TTC549 (cell line): Measurements from ENCODE around the gene TBX4.
"Not testable (repeated sequence)": the region's sequence is repeated elsewhere in the genome, so short reads cannot be mapped to it uniquely, and the experiment has no call there.

Experiments used
- FAIRE-seq: peaks from 2 replicates; lab custom pipeline; 2012; peaks lifted over from hg19 to GRCh38; lab: Jason Lieb, UNC

TBX4 gene

DNA sequence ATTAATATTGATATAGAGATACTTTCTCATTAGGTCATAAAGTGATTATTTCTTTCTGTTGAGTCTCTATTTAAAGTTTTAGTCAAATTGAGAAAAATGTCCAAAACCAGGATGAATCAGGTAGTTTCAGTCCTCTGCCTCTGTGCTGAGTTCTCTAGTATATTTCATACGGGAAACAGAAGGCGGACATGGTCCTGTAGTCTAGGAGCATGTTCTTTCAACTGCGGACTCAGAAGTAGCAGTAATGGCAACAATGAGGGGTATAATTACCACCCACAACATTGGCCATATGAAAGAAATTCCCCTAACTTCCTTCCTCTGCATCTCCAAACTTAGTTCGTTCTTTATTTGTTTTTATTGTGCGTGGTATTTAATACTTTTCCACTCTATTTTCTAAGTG is 50.1 kb downstream of the TBX4 start:
- no peak for FAIRE-seq

DNA sequence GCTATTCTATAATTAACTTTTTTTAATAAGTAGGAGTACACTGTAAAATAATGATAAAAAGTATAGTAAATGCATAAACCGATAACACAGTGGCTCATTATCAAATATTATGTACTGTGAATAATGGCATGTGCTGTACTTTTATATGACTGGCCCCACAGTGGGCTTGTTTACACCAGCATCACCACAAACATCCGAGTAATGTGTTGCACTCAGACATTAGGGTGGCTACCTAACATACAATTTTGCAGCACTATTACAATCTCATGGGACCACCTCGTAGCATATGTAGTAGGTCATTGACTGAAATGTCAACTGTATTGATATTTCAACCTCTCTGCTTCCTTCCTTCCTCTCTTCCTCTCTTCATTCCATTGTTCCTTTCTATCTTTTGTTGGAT is 51.7 kb downstream of the TBX4 start:
- FAIRE-seq, result no peak

DNA sequence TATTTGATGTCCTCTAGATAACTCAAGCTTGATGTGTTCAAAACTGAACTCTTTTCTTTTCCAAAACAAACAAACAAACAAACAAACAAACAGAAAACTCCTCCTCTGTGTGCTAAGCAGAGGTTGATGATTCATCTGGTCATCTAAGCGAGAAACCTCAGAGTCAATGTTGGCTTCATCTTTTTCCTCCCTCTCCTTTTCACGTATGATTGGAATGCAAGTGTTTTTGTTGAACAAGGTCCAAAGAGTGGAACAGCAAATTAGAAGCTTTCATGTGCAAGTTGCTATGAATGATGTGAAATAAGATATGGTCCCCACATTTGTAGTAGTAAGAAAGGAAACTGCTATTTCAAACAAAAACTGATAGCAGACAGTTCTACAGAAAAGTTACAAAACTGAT is 52.5 kb downstream of the TBX4 start:
- FAIRE-seq, result no peak

DNA sequence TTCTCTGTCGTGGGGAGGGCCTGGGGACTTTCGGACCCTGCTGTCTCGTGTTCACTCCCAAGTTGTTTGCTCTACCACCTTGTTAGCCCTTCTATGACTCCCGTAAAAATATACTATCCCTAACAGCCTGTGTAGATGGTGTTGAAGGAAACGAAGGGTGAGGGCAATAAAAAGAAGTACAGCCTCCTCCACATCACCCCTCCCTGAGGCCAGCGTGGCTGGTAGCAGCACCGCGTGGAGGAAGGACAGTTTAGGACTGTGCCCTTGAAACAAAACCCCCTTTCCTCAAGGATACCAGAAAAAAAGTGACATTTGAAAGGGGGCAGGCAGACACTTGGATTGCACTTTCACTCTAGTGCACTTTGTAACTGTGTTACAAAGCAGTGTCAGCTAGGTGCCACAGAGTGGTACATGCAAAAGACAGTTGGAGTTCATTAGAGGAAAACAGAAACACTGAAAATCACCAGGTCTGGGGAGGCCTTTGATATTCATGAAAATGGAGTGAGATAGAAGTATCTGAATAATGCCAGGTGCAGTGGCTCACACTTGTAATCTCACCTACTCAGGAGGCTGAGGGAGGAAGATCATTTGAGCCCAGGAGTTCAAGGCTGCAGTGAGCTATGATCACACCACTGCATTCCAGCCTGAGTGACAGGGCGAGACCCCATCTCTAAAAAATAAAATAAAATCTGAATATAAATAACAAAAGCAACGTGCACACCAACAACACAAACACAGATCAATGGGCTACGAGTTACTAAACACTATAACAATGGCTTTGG is 53.8 kb downstream of the TBX4 start:
- no peak for FAIRE-seq

DNA sequence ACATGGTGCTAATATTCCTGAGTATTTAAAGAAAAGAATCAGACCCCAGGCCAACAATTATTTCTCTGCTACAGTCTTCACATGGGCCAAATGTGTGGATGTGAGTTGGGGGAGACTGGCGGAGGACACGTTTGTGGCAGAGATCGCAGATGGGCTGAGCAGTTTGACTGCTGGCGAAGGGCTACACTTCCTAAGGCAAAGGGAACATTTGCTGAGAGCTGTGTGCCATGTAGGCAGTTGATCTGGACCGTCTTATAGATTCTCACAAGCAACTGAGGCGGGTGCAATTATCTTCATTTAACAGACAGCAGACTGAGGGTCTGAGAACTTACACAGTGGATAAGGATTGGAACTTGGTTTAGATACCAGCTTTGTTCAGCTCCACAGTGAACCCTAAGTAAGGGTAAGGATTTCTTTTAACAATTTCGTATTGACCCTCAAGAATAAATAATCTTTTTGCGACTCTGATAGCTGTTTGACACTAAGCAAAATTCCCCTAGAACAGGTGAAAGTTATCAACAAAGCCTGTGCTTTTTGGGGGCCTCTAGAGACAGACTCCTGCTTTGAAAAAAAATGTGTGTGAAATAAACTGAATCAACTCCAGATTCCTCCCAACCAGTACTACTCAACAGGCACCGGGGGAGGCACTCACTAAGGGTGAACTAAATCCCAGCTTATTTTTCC is 55.3 kb downstream of the TBX4 start:
- no peak for FAIRE-seq

DNA sequence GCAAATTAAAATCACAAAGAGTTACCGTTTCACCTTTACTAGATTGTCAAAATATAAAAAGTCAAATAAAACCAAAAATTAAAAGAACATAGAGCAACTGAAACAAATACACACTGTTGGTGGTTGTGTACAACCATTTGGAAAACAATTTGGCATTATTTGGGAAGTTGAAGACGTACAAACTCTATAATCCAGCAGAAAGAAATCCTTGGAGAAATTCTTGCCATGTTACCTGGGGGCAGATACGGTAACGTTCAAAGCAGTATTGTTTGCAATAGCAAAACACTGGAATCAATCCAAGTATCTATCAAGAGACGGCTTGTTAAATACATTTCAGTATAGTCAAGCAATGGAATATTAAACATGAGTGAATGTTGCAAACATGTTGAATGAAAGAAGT is 56.7 kb downstream of the TBX4 start:
- FAIRE-seq, result no peak

DNA sequence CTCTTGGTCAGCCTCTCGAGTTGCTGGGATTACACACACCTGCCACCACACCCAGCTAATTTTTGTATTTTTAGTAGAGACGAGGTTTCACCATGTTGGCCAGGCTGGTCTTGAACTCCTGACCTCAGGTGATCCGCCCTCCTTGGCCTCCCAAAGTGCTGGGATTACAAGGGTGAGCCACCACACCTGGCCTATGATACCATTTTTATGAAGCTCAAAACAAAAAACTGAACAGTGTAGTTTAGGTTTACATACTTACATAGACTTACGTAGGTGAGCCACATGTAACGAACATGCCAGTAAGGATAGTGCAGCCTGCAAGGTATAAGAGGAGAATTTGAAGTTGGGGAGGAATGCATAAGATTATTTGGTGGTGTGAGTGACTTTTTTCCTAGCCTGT is 57.2 kb downstream of the TBX4 start:
- FAIRE-seq, result not testable (repeated sequence)

DNA sequence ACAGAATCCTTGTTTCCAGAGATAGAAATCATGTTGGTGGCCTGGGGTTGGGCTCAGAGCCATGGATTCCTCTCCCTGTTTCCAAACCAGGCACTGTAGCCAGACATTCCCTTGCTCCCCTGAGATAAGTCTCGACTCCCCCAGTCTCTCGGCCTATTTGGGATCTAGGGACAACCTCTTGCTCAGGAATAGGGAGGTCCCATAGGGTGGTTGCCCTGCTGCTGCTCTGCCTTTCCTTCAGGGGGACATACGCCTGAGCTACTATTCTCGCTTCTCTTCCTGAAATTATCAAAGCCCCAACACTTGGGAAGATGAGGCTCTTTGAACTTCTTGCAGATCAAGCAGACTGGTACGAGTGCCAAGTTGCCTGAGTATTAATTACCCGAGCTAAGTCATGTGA is 58.0 kb downstream of the TBX4 start:
- FAIRE-seq, result no peak

DNA sequence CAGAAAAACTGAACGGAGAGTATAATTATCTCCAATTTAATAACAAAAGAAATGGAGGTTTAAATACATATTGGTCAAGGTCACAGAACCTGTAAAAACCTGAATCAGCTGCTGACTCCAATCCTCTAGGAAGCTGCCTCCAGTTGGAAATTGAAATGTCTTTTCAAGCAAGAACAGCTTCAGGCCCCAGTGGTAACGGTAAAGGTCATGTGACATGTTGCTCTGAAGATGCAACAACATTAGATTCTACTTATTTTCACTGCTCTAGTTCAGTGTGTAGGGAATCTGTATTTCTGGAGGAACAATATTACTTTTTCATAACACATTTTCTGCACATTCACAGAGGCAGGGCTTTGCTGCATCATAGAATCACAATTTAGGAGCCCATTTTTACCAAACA is 58.8 kb downstream of the TBX4 start:
- FAIRE-seq, result no peak

DNA sequence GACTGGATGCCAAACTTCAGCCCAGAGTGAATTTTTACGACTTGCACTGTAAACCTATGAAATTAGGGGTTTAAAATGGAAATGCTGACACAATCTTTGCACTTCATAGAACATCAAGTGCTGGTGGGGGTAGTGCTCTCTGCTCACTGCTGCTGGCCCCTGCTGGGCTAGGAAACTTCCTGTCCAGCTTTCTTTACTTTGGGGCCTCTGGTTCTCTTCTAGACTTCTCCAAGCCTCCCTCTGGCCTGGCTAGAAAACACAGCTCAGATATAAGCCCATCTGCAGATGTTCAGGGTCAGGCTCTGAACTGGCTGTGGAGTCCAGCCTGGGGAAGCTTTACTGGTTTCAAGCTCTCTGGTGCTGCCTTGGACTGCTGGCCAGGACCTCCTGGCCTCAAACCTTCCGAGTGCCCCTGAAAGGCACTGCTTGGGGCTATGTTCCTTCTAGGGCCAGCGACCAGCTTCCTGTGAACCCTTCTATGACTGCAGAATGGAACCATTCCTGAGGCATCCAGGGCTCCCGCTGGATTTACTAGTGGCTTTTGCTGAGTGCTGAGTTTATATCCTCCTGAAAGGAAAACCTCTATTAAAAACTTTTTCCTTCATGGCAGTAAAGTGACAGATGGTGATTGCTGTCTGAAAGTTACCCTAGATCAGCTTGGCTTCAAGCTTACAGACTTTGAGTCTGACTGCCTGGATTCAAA is 59.4 kb downstream of the TBX4 start:
- no peak for FAIRE-seq

DNA sequence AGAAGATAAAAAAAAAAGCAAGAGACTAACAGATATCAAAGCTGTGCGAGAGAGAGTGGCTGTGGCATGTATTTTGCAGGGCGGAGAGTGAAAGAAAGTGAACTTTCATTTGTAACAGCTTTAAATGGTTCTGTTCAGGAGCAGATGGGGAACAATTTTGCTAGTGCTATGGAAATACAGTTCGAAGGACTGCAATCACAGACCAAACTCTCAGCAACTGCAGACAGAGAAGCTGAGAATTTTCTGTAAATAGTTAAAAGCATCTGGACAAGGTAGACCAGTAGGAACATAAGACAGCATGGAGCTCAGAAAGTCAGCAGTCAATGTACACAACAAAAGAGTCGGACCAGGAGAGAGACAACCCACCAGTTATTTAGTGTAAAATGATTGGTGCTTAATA is 62.3 kb downstream of the TBX4 start:
- FAIRE-seq, result no peak

DNA sequence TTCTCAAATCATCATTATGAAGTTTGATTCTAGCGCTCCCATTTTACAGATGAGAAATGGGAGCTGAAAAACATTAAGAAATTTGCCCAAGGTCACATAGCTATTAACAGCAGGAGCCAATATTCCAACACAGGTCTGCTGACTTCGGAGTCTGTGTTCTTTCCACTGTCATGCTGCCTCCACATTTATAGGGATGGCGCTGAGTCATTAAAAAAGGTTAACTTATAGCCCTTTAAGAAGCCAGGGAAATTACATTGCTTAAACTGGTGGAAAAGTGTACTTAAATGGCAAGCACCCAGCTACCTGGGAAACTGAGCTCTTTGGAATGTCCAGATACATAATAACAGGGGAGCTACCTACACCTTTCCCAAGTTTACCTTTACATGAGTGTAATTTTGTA is 65.0 kb downstream of the TBX4 start:
- no peak for FAIRE-seq

DNA sequence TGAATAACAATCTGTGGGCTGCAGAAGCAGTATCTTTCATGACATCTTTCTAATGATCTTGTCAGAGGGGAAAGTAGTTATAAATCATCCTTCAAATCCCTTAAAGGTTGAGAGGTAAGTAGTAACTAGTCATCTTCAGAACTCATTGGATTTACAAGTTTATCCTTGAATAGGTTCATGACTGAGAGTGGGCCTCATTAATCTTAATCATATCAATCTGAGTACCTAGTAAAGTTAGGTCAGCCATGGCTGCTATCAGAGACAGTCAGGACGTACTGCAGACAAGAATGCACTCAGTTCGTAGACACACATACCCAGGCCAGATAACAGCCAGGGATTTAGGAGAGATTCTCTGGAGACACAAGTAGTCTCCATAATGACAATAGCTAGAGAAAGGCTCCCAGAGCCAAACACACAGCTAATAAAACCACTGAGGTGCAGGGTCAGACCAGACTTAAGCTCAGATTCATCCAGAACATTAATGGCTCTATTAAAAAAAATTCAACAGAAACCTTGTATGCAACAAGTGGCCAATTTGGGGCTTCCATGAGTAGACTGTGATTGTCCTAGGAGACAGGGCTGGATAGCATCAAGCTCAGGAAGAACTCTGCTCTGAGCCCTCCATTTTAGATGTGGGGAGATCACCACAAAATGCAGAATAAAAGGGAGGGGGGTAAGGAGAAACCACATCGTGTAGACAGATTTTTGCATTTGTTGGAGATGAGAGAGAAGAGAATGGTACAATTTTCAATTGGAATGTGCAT is 65.8 kb downstream of the TBX4 start:
- no peak for FAIRE-seq

DNA sequence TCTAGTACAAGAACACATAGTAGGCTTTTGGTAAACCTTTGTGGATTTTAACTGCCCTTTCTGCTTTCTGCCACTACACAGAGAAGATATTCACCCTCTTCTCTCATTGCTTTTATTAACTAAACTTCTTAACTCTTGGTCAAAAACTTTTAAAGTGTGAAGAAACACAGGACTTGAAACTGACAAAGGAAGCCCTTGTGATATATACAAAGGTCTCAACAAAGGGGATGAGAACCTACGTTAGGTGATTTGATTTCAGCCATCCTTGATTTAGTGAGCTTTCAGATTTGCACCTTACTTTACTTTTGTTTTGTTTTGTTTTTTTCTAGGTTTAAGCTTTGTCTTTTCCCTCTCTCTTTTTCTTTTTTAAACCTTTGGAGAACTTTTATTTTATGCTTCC is 66.9 kb downstream of the TBX4 start:
- FAIRE-seq, result no peak

DNA sequence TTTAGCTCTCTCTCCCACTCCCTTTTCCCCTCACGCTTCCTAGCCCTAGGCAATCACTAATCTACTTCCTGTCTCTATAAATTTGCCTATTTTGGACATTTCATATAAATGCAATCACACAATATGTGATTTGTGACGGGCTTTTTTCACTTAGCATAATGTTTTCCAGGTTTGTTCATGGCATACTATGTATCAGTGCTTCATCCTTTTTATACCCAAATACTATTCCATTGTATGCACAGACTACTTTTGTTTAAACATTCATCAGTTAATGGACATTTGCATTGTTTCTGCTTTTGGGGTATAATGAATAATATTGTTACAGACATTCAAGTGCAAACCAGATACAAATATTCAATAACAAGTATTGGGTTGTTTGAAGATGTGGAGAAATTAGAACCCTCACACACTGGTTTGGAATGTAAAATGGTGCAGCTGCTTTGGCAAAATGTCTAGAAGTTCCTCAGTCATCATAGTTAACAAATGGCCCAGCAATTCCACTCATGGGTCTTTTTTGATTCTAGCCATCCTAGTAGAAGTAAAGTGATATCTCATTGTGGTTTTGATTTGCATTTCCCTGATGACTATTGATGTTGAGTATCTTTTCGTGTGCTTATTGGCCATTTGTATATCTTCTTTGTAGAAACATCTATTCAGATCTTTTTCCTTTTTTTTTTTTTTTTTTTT is 67.7 kb downstream of the TBX4 start:
- FAIRE-seq, result no peak

DNA sequence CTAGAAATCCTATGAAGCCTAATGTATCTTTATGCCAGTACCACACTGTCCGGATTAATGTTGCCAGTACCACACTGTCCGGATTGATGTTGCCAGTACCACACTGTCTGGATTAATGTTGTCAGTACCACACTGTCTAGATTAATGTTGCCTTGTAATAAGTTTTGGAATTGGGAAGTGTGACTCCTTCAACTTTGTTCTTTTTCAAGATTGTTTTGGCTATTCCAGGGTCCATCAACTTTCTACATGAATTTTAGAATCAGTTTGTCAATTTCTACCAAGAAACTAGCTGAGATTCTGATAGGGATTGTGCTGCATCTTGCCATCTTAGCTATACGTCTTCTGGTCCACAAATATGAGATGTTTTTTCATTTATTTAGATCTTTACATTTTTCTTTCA is 68.7 kb downstream of the TBX4 start:
- no peak for FAIRE-seq

DNA sequence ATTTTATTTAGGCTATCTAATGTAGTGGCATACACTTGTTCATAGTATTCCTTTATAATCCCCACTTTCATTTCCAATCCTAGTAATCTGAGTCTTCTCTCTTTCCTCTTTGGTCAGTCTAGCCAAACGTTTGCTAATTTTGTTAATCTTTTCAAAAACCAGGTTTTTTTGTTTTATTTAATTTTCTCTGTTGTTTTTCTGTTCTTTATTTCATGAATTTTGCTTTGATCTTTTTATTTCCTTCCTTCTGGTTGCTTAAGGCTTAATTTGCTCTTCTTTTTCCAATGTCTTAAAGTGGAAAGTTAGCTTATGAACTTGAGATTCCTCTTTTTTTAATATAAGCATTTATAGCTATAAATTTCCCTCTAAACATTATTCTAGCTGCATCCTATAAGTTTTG is 69.9 kb downstream of the TBX4 start:
- no peak for FAIRE-seq

DNA sequence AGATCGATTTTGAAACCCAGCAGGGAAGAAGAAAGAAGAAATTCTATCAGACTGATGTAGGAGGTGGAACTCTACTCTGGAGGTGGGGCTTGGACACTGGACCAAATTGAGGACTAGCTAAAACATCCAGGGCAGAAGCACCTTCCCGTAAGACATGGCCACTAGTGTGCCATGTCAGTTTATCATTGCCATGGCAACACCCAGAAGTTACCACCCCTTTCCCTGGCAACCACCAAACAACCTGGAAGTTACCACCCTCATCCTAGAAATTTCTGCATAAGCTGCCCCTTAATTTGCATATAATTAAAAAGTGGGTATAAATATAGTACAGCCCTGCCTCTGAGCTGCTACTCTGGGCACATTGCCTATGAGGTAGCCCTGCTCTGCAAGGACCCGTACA is 72.1 kb downstream of the TBX4 start:
- no peak for FAIRE-seq

DNA sequence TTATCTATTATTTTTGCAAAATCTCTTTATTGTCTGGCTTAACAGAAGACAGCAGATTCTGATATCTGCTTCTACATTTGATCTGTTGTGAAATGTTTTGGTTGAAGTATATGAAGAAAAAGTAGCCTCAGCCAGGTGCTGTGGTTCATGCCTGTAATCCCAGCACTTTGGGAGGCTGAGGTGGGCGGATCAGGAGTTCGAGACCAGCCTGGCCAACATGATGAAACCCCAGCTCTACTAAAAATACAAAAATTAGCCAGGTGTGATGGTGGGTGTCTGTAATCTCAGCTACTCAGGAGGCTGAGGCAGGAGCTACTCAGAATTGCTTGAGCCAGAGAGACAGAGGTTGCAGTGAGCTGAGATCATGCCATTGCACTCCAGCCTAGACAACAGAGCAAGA is 75.2 kb downstream of the TBX4 start:
- not testable (repeated sequence) for FAIRE-seq

DNA sequence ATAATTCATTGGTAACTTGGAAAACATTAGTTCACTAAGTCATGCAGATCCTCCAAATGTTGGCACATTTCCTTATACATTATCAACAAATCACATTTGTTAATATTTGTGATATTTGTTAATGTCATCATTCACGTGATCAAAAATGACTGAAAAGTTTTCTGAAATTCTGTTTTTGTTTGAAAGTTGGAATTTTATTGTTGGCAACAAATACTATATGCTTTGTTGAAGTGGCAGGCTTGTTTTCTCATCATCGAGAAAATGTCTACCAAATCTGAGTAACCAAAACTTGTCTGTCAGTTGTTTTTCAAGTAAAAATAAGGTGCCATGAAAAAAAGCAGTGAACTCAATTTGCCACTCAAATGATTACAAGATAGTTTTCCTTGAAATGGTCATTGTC is 75.9 kb downstream of the TBX4 start:
- no peak for FAIRE-seq

DNA sequence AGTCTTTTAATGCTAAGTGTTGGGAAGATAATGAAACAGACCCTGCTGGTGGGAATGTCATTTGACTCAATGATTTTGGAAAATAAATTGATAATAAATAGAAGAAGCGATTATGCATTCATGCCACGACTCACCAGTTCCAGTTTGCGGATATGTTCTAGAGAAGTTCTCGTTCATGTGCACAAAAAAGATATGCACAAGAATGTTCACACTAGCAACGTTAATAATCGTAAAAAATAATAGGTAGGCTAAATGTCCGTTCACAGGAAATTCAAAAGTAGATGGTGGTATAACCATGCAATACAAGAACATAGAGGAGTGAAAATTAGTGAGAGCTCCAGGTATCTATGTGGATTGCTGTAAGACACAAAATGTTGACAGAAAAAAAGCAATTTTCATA is 79.0 kb downstream of the TBX4 start:
- FAIRE-seq, result no peak

DNA sequence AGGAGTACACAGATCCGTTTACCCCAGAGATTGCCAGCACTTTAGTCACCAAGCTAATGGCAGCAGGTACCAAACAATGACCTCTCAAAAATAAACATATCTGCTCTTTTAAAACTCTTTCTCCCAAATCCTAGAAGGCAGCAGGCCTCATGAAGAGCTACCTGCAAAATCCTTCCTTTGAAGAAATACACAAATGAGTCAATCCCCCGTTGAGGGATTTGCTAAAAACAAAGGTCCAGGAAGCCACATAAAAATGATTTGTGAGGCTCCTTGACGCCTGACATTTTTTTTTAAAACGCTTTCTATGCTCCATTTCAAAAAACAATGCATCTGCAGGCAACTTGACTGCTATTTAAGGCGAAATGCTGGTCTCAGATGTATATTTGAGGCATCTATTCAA is 80.6 kb downstream of the TBX4 start:
- FAIRE-seq, result no peak
